Measurements from ENCODE around the gene LUC7L.
"Not testable (repeated sequence)": the region's sequence is repeated elsewhere in the genome, so short reads cannot be mapped to it uniquely, and the experiment has no call there.

- not testable (repeated sequence) for TF ChIP-seq CTCF, POLR2A (IDR thresholded peaks at IDR 0.05)
These were observed 28.8 kb upstream of the LUC7L start for GRCh38 chr16:258091-258490.
